Adrenal gland (tissue), 12 donors: ENCODE results near the gene EHD4. TPM values are rescaled to one million over a fixed set of nuclear protein-coding genes. Genes with fewer than 3 reads are reported as not detected.

ENCODE experiments used
- DNase-seq, 7 donors: peaks; one replicate each; pipeline ENCODE4 v3.0.0-alpha.2; 2019 to 2020
- H3K27ac ChIP-seq, 5 donors: fragments of 200-600 bp; sonication (generic) in 4 of 5; 1 replicate in 3 of 5; 2 replicates in 2 of 5; pipeline versions ENCODE4 v1.5.1 to v1.8.0; 2016 to 2020; ENCODE audit warnings: mild to moderate bottlenecking in 1 of 5
- H3K27me3 ChIP-seq: fragments of 200-600 bp; 2 replicates; pipeline ENCODE4 v1.8.0; 2021
- H3K36me3 ChIP-seq, 2 donors: fragments of 200-600 bp; replicated peaks in 1 of 2; 1 replicate in 1 of 2; 2 replicates in 1 of 2; pipeline versions ENCODE4 v1.5.1 to v1.8.0; 2018 to 2022
- H3K4me1 ChIP-seq, 2 donors: fragments of 200-600 bp; replicated peaks in 1 of 2; 1 replicate in 1 of 2; 2 replicates in 1 of 2; pipeline versions ENCODE4 v1.5.1 to v1.8.0; 2018 to 2021
- H3K4me3 ChIP-seq, 4 donors: fragments of 200-600 bp; sonication (generic) in 3 of 4; one replicate each; pipeline ENCODE4 v1.5.1; 2016 to 2018
- H3K9me3 ChIP-seq, 3 donors: fragments of 200-600 bp; sonication (generic) in 1 of 3; replicated peaks in 1 of 3; 1 replicate in 2 of 3; 2 replicates in 1 of 3; pipeline versions ENCODE4 v1.5.1 to v1.8.0; 2016 to 2021
- CTCF ChIP-seq, 6 experiments: fragments of 450-650 bp in 4 of 6; fragments of 200-600 bp in 2 of 6; sonication (generic) in 1 of 6; IDR thresholded peaks; 1 replicate in 5 of 6; 2 replicates in 1 of 6; pipeline versions ENCODE4 v1.5.1 to v1.8.0; 2016 to 2021; ENCODE audit warnings: antibody characterized with exemption in 6 of 6, mild to moderate bottlenecking in 2 of 6, moderate library complexity in 1 of 6
- POLR2A ChIP-seq, 2 donors: fragments of 450-650 bp; IDR thresholded peaks; one replicate each; pipeline ENCODE4 v1.6.1; 2017; ENCODE audit warnings: antibody characterized with exemption in 2 of 2, mild to moderate bottlenecking in 2 of 2, moderate library complexity in 1 of 2
- WGBS, 4 donors: extraction: QIAGEN DNeasy Blood & Tissue Kit in 2 of 4; methylation state at CpG; one replicate each; pipeline versions ENCODE4 v1.1.5 to v1.1.7; 2013 to 2017; 5-methylcytosine and 5-hydroxymethylcytosine counted together
- intact Hi-C, 2 donors: fragments of 100-400 bp; cut with DNase I; formaldehyde crosslinking; loops; one replicate each; pipeline versions ENCODE4 v1.14.1 to v1.15.0; 2022 to 2023
- polyA plus RNA-seq, 3 donors: library from polyadenylated mRNA; stranded (reverse); fragments of 200-250 nt in 2 of 3; fragments of 350-450 nt in 1 of 3; fragmentation: Illumina TruSeq in 1 of 3; extraction: RNeasy Lipid Tissue Mini Kit (QIAGEN cat#74804) in 1 of 3; gene quantifications; one replicate each; pipeline ENCODE4 v1.2.3, GENCODE V29; 2013 to 2014
- total RNA-seq, 9 donors: library from RNA; depleted of rRNA in 4 of 9; stranded (reverse); fragments of >200 nt in 4 of 9; fragments of 120-200 nt in 1 of 9; fragmentation: NEBNext Ultra II Directional in 1 of 9; extraction: Animal tissue kit (Norgen Biotek cat#: 25700) in 1 of 9; gene quantifications; one replicate each; pipeline versions ENCODE4 v1.1.0 to v1.2.4, GENCODE V29; 2013 to 2023
- donor health status: healthy with polysubstance abuse.
- donor health status: Bipolar disorder and iron deficiency.
- donor health status: DM: yes; HTN: yes; CAD: no.
- donor health status: DM: no; HTN: no; CAD: no.
- donor health status: DM: no; HTN: no; CAD: no.
- donor health status: DM: yes; HTN: yes; CAD: no.

Gene EHD4
- total and polyA plus RNA-seq, 12 donors: 2.0 to 17.0 (median 11.5) TPM

- Histone ChIP-seq H3K4me3 (no peak overlapping the region), H3K36me3 (no peaks in the 10 kb centered on the region), H3K27ac (no peak overlapping the region), H3K9me3 (no peaks in the 10 kb centered on the region), H3K27me3 (no peaks in the 10 kb centered on the region), H3K4me1 (no peaks in the 10 kb centered on the region)
- DNase-seq: no peak
- intact Hi-C loops: loop anchor here (5.0 kb wide), 2 partner anchors 74 to 149 kb away; no protein-coding TSS in a partner anchor
- 60 to 87% (median 76%) methylated on average over 1 to 11 of the region's 11 CpGs for WGBS, 4 donors
- TF ChIP-seq POLR2A (IDR thresholded peaks at IDR 0.05): no peak
- TF ChIP-seq CTCF (IDR thresholded peaks at IDR 0.05): no peak
Observed at GRCh38 chr15:41987925-41988275, 15.5 kb upstream of the EHD4 start.

- WGBS, 4 donors: 72 to 84% (median 72%) methylated on average over 11 to 17 of the region's 17 CpGs
- H3K9me3 ChIP-seq: no peaks in the 10 kb centered on the region
- H3K27ac ChIP-seq: no peak overlapping the region
- no peak overlapping the region for H3K4me3 ChIP-seq
- intact Hi-C loops: loop anchor here (5.0 kb wide), 2 partner anchors 75 to 150 kb away; no protein-coding TSS in a partner anchor
- DNase-seq: no peak
- H3K36me3 ChIP-seq: no peaks in the 10 kb centered on the region
- no peak for TF ChIP-seq POLR2A (IDR thresholded peaks at IDR 0.05)
- TF ChIP-seq CTCF (IDR thresholded peaks at IDR 0.05): no peak
- H3K27me3 ChIP-seq: no peaks in the 10 kb centered on the region
- no peaks in the 10 kb centered on the region for H3K4me1 ChIP-seq
Observed at GRCh38 chr15:41987246-41987924, 15.0 kb upstream of the EHD4 start.

- TF ChIP-seq POLR2A (IDR thresholded peaks at IDR 0.05) (no peak), CTCF (IDR thresholded peaks at IDR 0.05) (no peak)
- H3K27ac ChIP-seq: no peak overlapping the region
- H3K36me3 ChIP-seq: no peaks in the 10 kb centered on the region
- 91 to 92% (median 91%) methylated on average over 15 to 19 of the region's 19 CpGs for WGBS, 4 donors
- no peaks in the 10 kb centered on the region for H3K27me3 ChIP-seq
- intact Hi-C loops: loop anchor here (5.0 kb wide), 2 partner anchors 77 to 152 kb away; no protein-coding TSS in a partner anchor
- no peak overlapping the region for H3K4me3 ChIP-seq
- no peaks in the 10 kb centered on the region for H3K4me1 ChIP-seq
- no peak for DNase-seq
- H3K9me3 ChIP-seq: no peaks in the 10 kb centered on the region
Observed at GRCh38 chr15:41985236-41986160, 13.1 kb upstream of the EHD4 start.

GRCh38 chr15:41984622-41985021, 12.3 kb upstream of the EHD4 start:
- no peaks in the 10 kb centered on the region for H3K9me3 ChIP-seq
- H3K4me3 ChIP-seq: no peak overlapping the region
- TF ChIP-seq CTCF (IDR thresholded peaks at IDR 0.05): no peak
- no peak for TF ChIP-seq POLR2A (IDR thresholded peaks at IDR 0.05)
- no peak overlapping the region for H3K27ac ChIP-seq
- H3K36me3 ChIP-seq: no peaks in the 10 kb centered on the region
- H3K4me1 ChIP-seq: no peaks in the 10 kb centered on the region
- WGBS, 4 donors: 81 to 93% (median 86%) methylated on average over 5 of the region's 5 CpGs
- H3K27me3 ChIP-seq: no peaks in the 10 kb centered on the region
- intact Hi-C loops: loop anchor here (5.0 kb wide), 2 partner anchors 78 to 153 kb away; no protein-coding TSS in a partner anchor
- no peak for DNase-seq
